HG03108 (cell line): Measurements from ENCODE around the gene ALPG.

Experiments used
- ATAC-seq: cut with Tn5 transposase; IDR thresholded peaks from one replicate; pipeline ENCODE4 v1.9.1; 2021; ENCODE audit warnings: moderate library complexity; ENCODE audit not compliant: unreplicated experiment

ALPG gene

GRCh38 chr2:232456296-232457120 is 49.9 kb downstream of the ALPG start:
- ATAC-seq = no peak

GRCh38 chr2:232457121-232458011 is 50.7 kb downstream of the ALPG start:
- ATAC-seq = no peak

- no peak for ATAC-seq
Observed at GRCh38 chr2:232458051-232458660, 51.5 kb downstream of the ALPG start.

- ATAC-seq = no peak
Observed at GRCh38 chr2:232458661-232459418, 52.2 kb downstream of the ALPG start.

- no peak for ATAC-seq
Observed at GRCh38 chr2:232459419-232460035, 52.9 kb downstream of the ALPG start.

GRCh38 chr2:232460171-232460570 is 53.5 kb downstream of the ALPG start:
- no peak for ATAC-seq
